A673 (cell line): Measurements from ENCODE around the gene NXPH2.

ENCODE experiments used
- CTCF ChIP-seq: fragments of 300-800, 200-600 bp; sonication (generic); conservative IDR thresholded peaks from 2 replicates; pipeline ENCODE4 v1.5.1; 2017; ENCODE audit warnings: low read depth, mild to moderate bottlenecking, antibody characterized with exemption, low read length, moderate library complexity, mixed read lengths
- EZH2 ChIP-seq: fragments of 200-600 bp; sonication (generic); IDR thresholded peaks from 2 replicates; pipeline ENCODE4 v1.6.1; 2017; ENCODE audit warnings: borderline replicate concordance, low read depth, mild to moderate bottlenecking, mixed read lengths, antibody characterized with exemption, low read length; ENCODE audit not compliant: poor library complexity, severe bottlenecking

- TF ChIP-seq CTCF (no peak), EZH2 (no peak)
Observed at GRCh38 chr2:138691667-138692066, 88.5 kb downstream of the NXPH2 start.
